Activated gamma-delta T cell treated with anti-CD3 and anti-CD28 coated beads, Interleukin-2, amount 50 U/mL, for 16 hours (primary cell): ENCODE measurements around the gene MRPL57.
"Not testable (repeated sequence)": the region's sequence is repeated elsewhere in the genome, so short reads cannot be mapped to it uniquely, and the experiment has no call there.

ENCODE experiments used
- DNase-seq: peaks from one replicate; pipeline ENCODE4 v3.0.0-alpha.2; 2020; ENCODE audit warnings: low read depth

The MRPL57 gene

GRCh38 chr13:21176215-21176981 lies at the start of gene MRPL57, which contains the start of gene SKA3:
MRPL57 (plus strand) TSS chr13:21176658; CDS start chr13:21176917, 259 bp downstream.
SKA3 (minus strand) TSS chr13:21176552; CDS start chr13:21176477, 75 bp downstream.
- peak; percentile 90 for DNase-seq

GRCh38 chr13:21130116-21130515 lies 46.3 kb upstream of the MRPL57 start:
- DNase-seq: no peak

DNA sequence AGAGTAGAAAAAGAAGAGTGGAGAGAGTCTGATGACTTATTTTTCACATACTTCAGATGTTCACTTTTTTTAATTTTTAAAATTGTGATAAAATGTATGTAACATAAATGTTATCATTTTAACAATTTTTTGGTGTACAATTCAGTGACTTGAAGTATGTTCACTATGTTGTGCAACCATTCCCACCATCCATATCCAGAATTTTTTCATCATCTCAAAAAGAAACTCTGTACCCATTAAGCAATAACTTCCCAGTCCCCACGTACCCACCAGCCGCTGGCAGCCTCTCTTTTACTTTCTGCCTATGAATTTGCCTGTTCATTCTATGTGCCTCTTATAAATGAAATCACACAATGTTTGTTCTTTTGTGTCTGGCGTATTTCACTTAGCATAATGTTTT lies 43.4 kb upstream of the MRPL57 start:
- no peak for DNase-seq

- no peak for DNase-seq
Measured at GRCh38 chr13:21134475-21134874, 42.0 kb upstream of the MRPL57 start.

GRCh38 chr13:21135833-21136232 lies 40.6 kb upstream of the MRPL57 start:
- DNase-seq: not testable (repeated sequence)

GRCh38 chr13:21137696-21138095 lies 38.8 kb upstream of the MRPL57 start:
- DNase-seq: no peak

DNA sequence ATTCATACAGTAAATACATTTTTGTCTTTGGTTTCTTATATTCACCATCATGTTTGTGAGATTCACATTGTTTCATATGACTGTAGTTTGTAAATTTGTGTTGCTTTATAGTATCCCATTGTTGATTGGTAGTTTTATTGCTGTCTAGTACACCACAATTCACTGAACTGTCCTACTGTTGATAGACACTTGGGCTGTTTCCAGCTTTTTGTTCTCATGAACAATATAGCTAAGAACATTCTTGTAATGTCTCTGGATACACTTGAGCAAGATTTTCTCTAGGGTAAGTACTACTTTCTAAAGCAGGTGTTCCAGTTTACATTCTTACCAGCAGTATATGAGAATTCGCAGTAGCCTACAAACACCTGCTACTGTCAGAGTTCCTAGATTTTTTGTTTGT lies 37.9 kb upstream of the MRPL57 start:
- DNase-seq: no peak

- no peak for DNase-seq
Measured at GRCh38 chr13:21139374-21139773, 37.1 kb upstream of the MRPL57 start.

- DNase-seq: no peak
Measured at GRCh38 chr13:21142766-21143165, 33.7 kb upstream of the MRPL57 start.

DNA sequence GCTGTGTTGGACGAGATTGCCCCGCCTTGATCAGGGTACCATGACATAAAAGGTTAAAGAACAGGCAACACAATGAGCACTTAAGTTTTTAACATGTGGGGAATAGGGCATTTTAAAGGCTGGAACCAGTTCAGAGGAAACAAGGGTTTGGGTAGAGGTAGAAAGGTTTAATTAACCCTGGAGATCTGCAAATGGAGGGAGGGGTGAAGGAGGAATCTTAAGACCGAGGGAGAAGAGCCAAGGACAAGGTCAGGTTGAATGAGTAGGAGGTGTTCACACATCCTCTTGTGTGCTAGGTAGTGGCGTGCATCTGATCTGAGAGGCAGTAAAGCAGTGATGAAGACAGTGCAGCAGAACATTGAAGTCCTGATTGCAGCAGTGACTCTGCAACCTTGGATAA lies 28.6 kb upstream of the MRPL57 start:
- no peak for DNase-seq

GRCh38 chr13:21148557-21149258 lies 27.8 kb upstream of the MRPL57 start:
- DNase-seq: no peak

- no peak for DNase-seq
Measured at GRCh38 chr13:21149568-21149967, 26.9 kb upstream of the MRPL57 start.

DNA sequence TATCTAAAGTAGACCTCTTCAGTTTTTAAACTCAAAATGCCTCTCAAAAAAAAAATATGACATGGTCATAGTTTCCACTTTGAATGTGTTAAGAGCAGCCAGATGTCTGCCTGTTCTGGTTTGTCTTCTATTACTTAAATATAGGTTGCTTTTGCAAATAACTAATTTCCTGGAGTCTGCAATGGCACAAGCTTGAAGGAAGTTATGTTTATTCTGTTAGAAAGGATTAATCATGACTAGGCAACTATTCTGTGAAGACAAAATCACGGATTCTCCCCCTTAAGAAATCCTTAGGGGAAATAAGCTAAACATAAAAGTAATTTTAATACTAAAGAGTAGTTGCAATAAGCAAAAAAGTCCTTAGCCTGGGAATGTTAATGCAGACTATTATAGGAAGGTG lies 26.4 kb upstream of the MRPL57 start:
- no peak for DNase-seq

- no peak for DNase-seq
Measured at GRCh38 chr13:21152251-21152899, 24.1 kb upstream of the MRPL57 start.

DNA sequence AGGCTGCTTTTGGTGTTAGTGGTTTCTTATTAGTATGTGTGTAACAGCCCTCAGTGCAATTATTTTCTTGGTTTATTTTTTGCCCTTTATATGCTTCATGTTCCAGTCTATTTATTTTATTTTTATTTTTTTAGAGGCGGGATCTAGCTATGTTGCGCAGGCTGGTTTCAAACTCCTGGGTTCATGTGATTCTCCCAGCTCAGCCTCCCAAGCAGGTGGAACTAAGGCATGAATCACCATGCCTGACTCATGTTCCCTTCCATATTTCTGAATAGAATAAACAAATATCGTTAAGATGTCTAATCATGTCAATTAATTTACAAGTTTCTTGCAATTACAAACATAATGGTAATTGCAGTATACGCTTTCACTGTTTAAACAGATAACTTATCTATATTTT lies 11.8 kb upstream of the MRPL57 start:
- DNase-seq: no peak

GRCh38 chr13:21165606-21166005 lies 10.9 kb upstream of the MRPL57 start:
- not testable (repeated sequence) for DNase-seq

GRCh38 chr13:21171420-21171819 lies 5.0 kb upstream of the MRPL57 start:
- no peak for DNase-seq

DNA sequence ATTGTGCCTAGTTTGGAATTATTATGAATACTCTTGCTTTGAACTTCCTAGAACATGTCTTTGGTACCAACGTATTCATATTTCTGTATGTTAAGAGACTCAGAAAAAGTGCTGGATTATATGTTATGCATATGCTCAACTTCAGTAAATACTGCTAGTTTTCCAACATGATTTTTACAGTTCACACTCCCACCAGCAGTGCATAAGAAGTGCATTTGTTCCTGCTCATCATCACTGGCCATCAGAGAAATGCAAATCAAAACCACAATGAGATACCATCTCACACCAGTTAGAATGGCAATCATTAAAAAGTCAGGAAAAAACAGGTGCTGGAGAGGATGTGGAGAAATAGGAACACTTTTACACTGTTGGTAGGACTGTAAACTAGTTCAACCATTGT lies 2.7 kb upstream of the MRPL57 start:
- DNase-seq: not testable (repeated sequence)

DNA sequence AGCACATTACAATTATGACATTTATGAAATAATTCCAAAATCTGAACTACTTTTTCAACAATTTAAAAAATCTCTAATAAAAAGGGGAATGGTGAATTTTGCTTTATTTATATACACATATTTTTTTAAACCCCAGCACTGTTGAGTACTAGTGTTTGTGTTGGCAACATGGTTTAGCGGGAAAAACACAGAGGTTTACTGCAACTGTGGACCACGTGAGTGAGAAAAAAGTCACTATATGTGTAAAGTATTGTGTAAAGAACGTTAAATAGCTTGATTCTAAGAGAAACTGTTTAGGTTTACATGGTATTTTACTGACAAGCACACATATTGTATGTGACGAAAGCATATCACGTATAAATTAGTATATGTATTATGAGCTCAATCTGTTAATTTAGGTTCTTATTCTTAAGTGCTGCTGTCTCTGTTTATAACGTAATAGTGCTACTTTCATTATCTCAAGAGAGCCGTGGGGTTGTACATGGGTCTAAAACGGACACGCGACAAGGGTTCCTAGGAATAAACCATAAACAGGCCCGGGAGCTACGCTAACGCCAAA lies 723 bp upstream of the MRPL57 start:
- no peak for DNase-seq

GRCh38 chr13:21176982-21177284 lies 475 bp downstream of the MRPL57 start:
- DNase-seq: peak; percentile 5

GRCh38 chr13:21181671-21182070 lies 5.2 kb downstream of the MRPL57 start:
- no peak for DNase-seq

DNA sequence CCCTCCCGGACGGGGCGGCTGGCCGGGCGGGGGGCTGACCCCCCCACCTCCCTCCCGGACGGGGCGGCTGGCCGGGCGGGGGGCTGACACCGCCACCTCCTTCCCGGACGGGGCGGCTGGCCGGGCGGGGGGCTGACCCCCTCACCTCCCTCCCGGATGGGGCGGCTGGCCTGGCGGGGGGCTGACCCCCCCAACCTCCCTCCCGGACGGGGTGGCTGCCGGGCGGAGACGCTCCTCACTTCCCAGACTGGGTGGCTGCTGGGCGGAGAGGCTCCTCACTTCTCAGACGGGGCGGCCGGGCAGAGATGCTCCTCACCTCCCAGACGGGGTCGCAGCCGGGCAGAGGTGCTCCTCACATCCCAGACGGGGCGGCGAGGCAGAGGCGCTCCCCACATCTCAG lies 10.0 kb downstream of the MRPL57 start:
- not testable (repeated sequence) for DNase-seq

DNA sequence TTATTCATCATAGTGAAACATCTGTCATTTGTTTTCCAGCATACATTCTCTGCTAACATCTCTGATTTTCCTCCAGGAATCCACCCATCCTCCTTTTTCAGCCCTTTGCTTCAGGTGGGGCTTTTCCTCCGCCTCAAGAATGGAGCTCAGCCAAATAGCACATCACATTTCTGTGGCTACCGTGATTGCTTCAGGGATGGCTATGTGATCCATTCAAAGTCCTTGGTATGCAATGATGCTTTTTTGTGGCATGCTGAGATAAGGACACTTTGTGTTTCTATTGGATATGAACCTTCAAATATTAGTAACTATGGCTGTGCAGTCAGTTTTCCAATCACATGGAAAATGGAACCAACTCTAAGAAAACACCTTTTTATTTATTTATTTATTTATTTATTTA lies 18.3 kb downstream of the MRPL57 start:
- not testable (repeated sequence) for DNase-seq
